Sigmoid colon (tissue), 4 donors: ENCODE measurements around the gene DBI.

Experiments used
- EP300 ChIP-seq, 4 donors: sonication (generic); formaldehyde crosslinking; IDR thresholded peaks; one replicate each; pipeline ENCODE4 v1.6.1; 2017; ENCODE audit warnings: antibody characterized with exemption in 4 of 4
- POLR2A ChIP-seq, 2 donors: fragments of 450-650 bp; IDR thresholded peaks; one replicate each; pipeline ENCODE4 v1.6.1; 2016; ENCODE audit warnings: antibody characterized with exemption in 2 of 2, mild to moderate bottlenecking in 2 of 2, moderate library complexity in 2 of 2
- POLR2AphosphoS5 ChIP-seq, 4 donors: sonication (generic); formaldehyde crosslinking; IDR thresholded peaks; one replicate each; pipeline ENCODE4 v1.6.1; 2017; ENCODE audit warnings: antibody characterized with exemption in 4 of 4
- TF ChIP-seq, protein P1 (sequence below), 4 experiments: fragments of 450-650 bp in 3 of 4; fragments of 200-600 bp in 1 of 4; IDR thresholded peaks; one replicate each; pipeline ENCODE4 v1.5.1; 2016 to 2019; ENCODE audit warnings: antibody characterized with exemption in 4 of 4, mild to moderate bottlenecking in 3 of 4, moderate library complexity in 2 of 4

DNA sequence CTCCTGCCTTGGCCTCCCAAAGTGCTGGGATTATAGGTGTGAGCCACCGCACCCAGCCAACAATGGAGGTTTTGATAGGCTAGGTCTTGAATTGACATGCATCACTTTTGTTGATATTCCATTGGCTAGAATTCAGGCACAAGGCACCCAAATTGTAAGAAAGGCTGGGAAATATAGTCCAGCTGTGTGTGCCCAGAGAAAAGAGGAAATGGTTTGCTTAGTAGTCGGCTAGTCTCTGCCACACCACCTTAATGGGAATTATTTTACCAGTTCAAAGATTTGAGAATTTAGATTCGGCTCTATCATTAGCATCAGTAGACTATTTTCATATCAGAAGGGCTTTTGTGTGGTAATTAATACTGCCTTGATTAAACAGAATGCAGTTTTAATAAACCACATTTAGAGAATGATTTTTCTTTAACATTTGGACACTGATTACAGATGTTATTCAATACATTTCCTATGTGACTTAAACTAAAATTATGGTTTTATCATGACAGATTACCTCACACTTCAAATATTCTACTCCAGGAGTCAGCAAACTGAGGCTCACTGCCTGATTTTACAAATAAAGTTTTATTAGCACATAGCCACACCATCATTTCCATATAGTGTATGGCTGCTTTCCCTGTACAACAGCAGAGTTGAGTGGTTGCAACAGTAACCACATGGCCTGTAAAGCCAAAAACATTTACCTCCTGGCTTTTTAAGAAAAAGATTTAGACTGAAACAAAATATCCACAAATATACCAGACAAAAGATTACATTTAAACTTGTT, 27.4 kb downstream of the DBI start:
- TF ChIP-seq, protein P1, sequence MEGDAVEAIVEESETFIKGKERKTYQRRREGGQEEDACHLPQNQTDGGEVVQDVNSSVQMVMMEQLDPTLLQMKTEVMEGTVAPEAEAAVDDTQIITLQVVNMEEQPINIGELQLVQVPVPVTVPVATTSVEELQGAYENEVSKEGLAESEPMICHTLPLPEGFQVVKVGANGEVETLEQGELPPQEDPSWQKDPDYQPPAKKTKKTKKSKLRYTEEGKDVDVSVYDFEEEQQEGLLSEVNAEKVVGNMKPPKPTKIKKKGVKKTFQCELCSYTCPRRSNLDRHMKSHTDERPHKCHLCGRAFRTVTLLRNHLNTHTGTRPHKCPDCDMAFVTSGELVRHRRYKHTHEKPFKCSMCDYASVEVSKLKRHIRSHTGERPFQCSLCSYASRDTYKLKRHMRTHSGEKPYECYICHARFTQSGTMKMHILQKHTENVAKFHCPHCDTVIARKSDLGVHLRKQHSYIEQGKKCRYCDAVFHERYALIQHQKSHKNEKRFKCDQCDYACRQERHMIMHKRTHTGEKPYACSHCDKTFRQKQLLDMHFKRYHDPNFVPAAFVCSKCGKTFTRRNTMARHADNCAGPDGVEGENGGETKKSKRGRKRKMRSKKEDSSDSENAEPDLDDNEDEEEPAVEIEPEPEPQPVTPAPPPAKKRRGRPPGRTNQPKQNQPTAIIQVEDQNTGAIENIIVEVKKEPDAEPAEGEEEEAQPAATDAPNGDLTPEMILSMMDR (IDR thresholded peaks at IDR 0.05), result no peak
- TF ChIP-seq POLR2A (IDR thresholded peaks at IDR 0.05) (no peak), POLR2AphosphoS5 (IDR thresholded peaks at IDR 0.05) (no peak), EP300 (IDR thresholded peaks at IDR 0.05) (no peak)
